A549 (cell line): ENCODE results near the gene MAGEB1. TPM values are rescaled to one million over a fixed set of nuclear protein-coding genes. Genes with fewer than 3 reads are reported as not detected.
A peak's percentile ranks its signal among the peaks of the same experiment; 100 is the strongest.

ENCODE experiments used
- ATAC-seq, 2 experiments: fragments of 200-7000 bp in 1 of 2; fragments of >200 bp in 1 of 2; cut with Nextera tagmentation in 1 of 2; cut with Tn5 transposase in 1 of 2; 3 replicates each; pipeline versions ENCODE4 v1.8.0 to v1.9.1; 2018 to 2020; ENCODE audit warnings: mild to moderate bottlenecking in 1 of 2, moderate library complexity in 1 of 2
- CTCF ChIA-PET: fragments of 300-600 bp; sonication (Branson Sonifier 250); formaldehyde crosslinking; extraction: SDS; loops from one replicate; lab custom pipeline; 2021; ENCODE audit warnings: antibody characterized with exemption, inconsistent platforms; lab: Yijun Ruan, JAX
- POLR2A ChIA-PET: fragments of 350-600 bp; formaldehyde crosslinking; extraction: SDS; loops from one replicate; lab custom pipeline; 2021; ENCODE audit warnings: antibody characterized with exemption, inconsistent platforms; lab: Yijun Ruan, JAX
- DNase-seq, 2 experiments: peaks; one replicate each; pipeline versions ENCODE4 v3.0.0 to v3.0.0-alpha.2; 2011 to 2016; ENCODE audit warnings: low read depth in 1 of 2, low spot score in 1 of 2
- FAIRE-seq: peaks from 2 replicates; lab custom pipeline; 2011; peaks lifted over from hg19 to GRCh38; lab: Jason Lieb, UNC
- H3K27ac ChIP-seq, 2 experiments: fragments of >200 bp; sonication (Bioruptor Twin); formaldehyde crosslinking; 3 replicates each; pipeline ENCODE4 v1.5.1; 2016 to 2017
- H3K4me1 ChIP-seq: fragments of >200 bp; sonication (Bioruptor Twin); formaldehyde crosslinking; 3 replicates; pipeline ENCODE4 v1.6.1; 2016
- H3K4me2 ChIP-seq: fragments of >200 bp; sonication (Bioruptor Twin); formaldehyde crosslinking; 3 replicates; pipeline ENCODE4 v1.6.1; 2016
- H3K4me3 ChIP-seq: fragments of >200 bp; sonication (Bioruptor Twin); formaldehyde crosslinking; 3 replicates; pipeline ENCODE4 v1.5.1; 2016
- H3K9me3 ChIP-seq: fragments of >200 bp; sonication (Bioruptor Twin); formaldehyde crosslinking; 3 replicates; pipeline ENCODE4 v1.6.1; 2016
- CBX8 ChIP-seq: fragments of 200-600 bp; sonication (generic); IDR thresholded peaks from 2 replicates; pipeline ENCODE4 v1.6.1; 2016
- CHD4 ChIP-seq: fragments of 200-600 bp; sonication (generic); IDR thresholded peaks from 2 replicates; pipeline ENCODE4 v1.6.1; 2016; ENCODE audit warnings: antibody characterized with exemption, mild to moderate bottlenecking, borderline replicate concordance
- EP300 ChIP-seq, 2 experiments: fragments of >200 bp; sonication (Bioruptor Twin); formaldehyde crosslinking; IDR thresholded peaks; 2 replicates in 1 of 2; 3 replicates in 1 of 2; pipeline ENCODE4 v1.6.1; 2016 to 2017
- FOSL2 ChIP-seq, 2 experiments: fragments of 450-650 bp in 1 of 2; fragments of >200 bp in 1 of 2; sonication (Bioruptor Twin) in 1 of 2; formaldehyde crosslinking; IDR thresholded peaks; 2 replicates each; pipeline versions ENCODE4 v1.5.0 to v1.6.1; 2016 to 2020; ENCODE audit warnings: mild to moderate bottlenecking in 1 of 2, moderate library complexity in 1 of 2
- FOXS1 ChIP-seq: fragments of 250-450 bp; sonication (Bioruptor Pico); IDR thresholded peaks from 2 replicates; pipeline ENCODE4 v1.5.0; 2020; ENCODE audit warnings: mild to moderate bottlenecking, moderate library complexity
- GATA3 ChIP-seq: IDR thresholded peaks from 2 replicates; pipeline ENCODE4 v1.6.1; 2012; ENCODE audit warnings: borderline replicate concordance
- HDAC2 ChIP-seq: fragments of 200-600 bp; sonication (generic); IDR thresholded peaks from 2 replicates; pipeline ENCODE4 v1.6.1; 2016
- HOXA7 ChIP-seq: fragments of 250-450 bp; sonication (Bioruptor Pico); IDR thresholded peaks from 2 replicates; pipeline ENCODE4 v1.5.0; 2020; ENCODE audit warnings: mild to moderate bottlenecking, moderate library complexity
- HOXB5 ChIP-seq: fragments of 250-450 bp; sonication (Bioruptor Pico); IDR thresholded peaks from 2 replicates; pipeline ENCODE4 v1.5.0; 2020; ENCODE audit warnings: mild to moderate bottlenecking, moderate library complexity
- JUN ChIP-seq, 2 experiments: fragments of >200 bp; sonication (Bioruptor Twin); formaldehyde crosslinking; IDR thresholded peaks; 2 replicates in 1 of 2; 3 replicates in 1 of 2; pipeline ENCODE4 v1.6.1; 2016 to 2017
- KDM5A ChIP-seq: fragments of 200-600 bp; sonication (generic); IDR thresholded peaks from 2 replicates; pipeline ENCODE4 v1.6.1; 2016; ENCODE audit warnings: antibody characterized with exemption, mild to moderate bottlenecking
- MAFK ChIP-seq: fragments of 450-650 bp; IDR thresholded peaks from 2 replicates; pipeline ENCODE4 v1.6.1; 2014; ENCODE audit not compliant: partially characterized antibody
- NPAS2 ChIP-seq: fragments of 250-450 bp; sonication (Bioruptor Pico); IDR thresholded peaks from 2 replicates; pipeline ENCODE4 v1.8.0; 2022; ENCODE audit warnings: mild to moderate bottlenecking, moderate library complexity, borderline replicate concordance
- POLR2AphosphoS2 ChIP-seq: conservative IDR thresholded peaks from 2 replicates; pipeline ENCODE4 v1.6.1; 2012; ENCODE audit warnings: low read length, improper control_type of control experiment, inconsistent platforms
- RAD21 ChIP-seq, 2 experiments: fragments of >200 bp in 1 of 2; sonication (Bioruptor Twin) in 1 of 2; formaldehyde crosslinking in 1 of 2; IDR thresholded peaks in 1 of 2; conservative IDR thresholded peaks in 1 of 2; 2 replicates in 1 of 2; 3 replicates in 1 of 2; pipeline ENCODE4 v1.6.1; 2012 to 2018; ENCODE audit warnings: inconsistent platforms in 1 of 2
- RARB ChIP-seq: fragments of 250-450 bp; sonication (Bioruptor Pico); IDR thresholded peaks from 2 replicates; pipeline ENCODE4 v1.8.0; 2021; ENCODE audit warnings: mild to moderate bottlenecking, moderate library complexity
- RCOR1 ChIP-seq: fragments of 150-350 bp; IDR thresholded peaks from 2 replicates; pipeline ENCODE4 v1.6.1; 2014; ENCODE audit warnings: antibody characterized with exemption, low read length, low read depth
- RNF2 ChIP-seq: fragments of 200-600 bp; sonication (generic); IDR thresholded peaks from 2 replicates; pipeline ENCODE4 v1.6.1; 2016; ENCODE audit warnings: low read depth, mild to moderate bottlenecking, antibody characterized with exemption, moderate library complexity, borderline replicate concordance
- SMC3 ChIP-seq: fragments of >200 bp; sonication (Bioruptor Twin); formaldehyde crosslinking; IDR thresholded peaks from 3 replicates; pipeline ENCODE4 v1.6.1; 2018; ENCODE audit warnings: inconsistent platforms
- TP53 ChIP-seq: fragments of 250-450 bp; sonication (Bioruptor Pico); IDR thresholded peaks from 2 replicates; pipeline ENCODE4 v1.5.0; 2021; ENCODE audit warnings: mild to moderate bottlenecking, moderate library complexity
- ZC3H11A ChIP-seq: fragments of 450-650 bp; IDR thresholded peaks from 2 replicates; pipeline ENCODE4 v1.6.1; 2014; ENCODE audit warnings: antibody characterized with exemption, mild to moderate bottlenecking
- WGBS: methylation state at CpG from one replicate; pipeline ENCODE4 v1.1.6; 2017; ENCODE audit errors: missing lambda C conversion rate; 5-methylcytosine and 5-hydroxymethylcytosine counted together
- polyA minus RNA-seq: library from RNA; depleted of rRNA, polyadenylated mRNA; stranded (reverse); fragments of >200 nt; gene quantifications from 2 replicates; pipeline ENCODE4 v1.2.3, GENCODE V29; 2011; rRNA and poly(A)+ RNA removed
- polyA plus RNA-seq, 4 experiments: library from polyadenylated mRNA; depleted of rRNA in 3 of 4; stranded (reverse); fragments of >200 nt; fragmentation: RNase III in 1 of 4; extraction: RNeasy Plus Mini Kit Qiagen cat#74134 plus additional on column Dnase treatment in 1 of 4; gene quantifications; 2 replicates in 3 of 4; 3 replicates in 1 of 4; pipeline ENCODE4 v1.2.3, GENCODE V29; 2011 to 2017
- TF ChIP-seq, protein P1 (sequence below): fragments of >200 bp; sonication (Bioruptor Twin); formaldehyde crosslinking; IDR thresholded peaks from 3 replicates; pipeline ENCODE4 v1.6.1; 2016
- TF ChIP-seq, protein P2 (sequence below): fragments of >200 bp; sonication (Bioruptor Twin); formaldehyde crosslinking; IDR thresholded peaks from 3 replicates; pipeline ENCODE4 v1.5.1; 2016
- TF ChIP-seq, protein P3 (sequence below): IDR thresholded peaks from 2 replicates; pipeline ENCODE4 v1.6.1; 2012
- TF ChIP-seq, protein P4 (sequence below): fragments of 150-350 bp; IDR thresholded peaks from 2 replicates; pipeline ENCODE4 v1.6.1; 2014; ENCODE audit warnings: low read depth, mild to moderate bottlenecking, low read length

Gene MAGEB1, protein sequence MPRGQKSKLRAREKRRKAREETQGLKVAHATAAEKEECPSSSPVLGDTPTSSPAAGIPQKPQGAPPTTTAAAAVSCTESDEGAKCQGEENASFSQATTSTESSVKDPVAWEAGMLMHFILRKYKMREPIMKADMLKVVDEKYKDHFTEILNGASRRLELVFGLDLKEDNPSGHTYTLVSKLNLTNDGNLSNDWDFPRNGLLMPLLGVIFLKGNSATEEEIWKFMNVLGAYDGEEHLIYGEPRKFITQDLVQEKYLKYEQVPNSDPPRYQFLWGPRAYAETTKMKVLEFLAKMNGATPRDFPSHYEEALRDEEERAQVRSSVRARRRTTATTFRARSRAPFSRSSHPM
- polyA plus RNA-seq (2011; rRNA removed) (not detected in 2 replicates), polyA plus RNA-seq (2017; fragmentation: RNase III; extraction: RNeasy Plus Mini Kit Qiagen cat#74134 plus additional on column Dnase treatment) (not detected in 3 replicates), polyA minus RNA-seq (not detected in 2 replicates)
- not detected in 2 replicates for polyA plus RNA-seq (2012; cell fraction: cytosol; rRNA removed)
- not detected in 2 replicates for polyA plus RNA-seq (2012; cell fraction: nucleus; rRNA removed)

DNA sequence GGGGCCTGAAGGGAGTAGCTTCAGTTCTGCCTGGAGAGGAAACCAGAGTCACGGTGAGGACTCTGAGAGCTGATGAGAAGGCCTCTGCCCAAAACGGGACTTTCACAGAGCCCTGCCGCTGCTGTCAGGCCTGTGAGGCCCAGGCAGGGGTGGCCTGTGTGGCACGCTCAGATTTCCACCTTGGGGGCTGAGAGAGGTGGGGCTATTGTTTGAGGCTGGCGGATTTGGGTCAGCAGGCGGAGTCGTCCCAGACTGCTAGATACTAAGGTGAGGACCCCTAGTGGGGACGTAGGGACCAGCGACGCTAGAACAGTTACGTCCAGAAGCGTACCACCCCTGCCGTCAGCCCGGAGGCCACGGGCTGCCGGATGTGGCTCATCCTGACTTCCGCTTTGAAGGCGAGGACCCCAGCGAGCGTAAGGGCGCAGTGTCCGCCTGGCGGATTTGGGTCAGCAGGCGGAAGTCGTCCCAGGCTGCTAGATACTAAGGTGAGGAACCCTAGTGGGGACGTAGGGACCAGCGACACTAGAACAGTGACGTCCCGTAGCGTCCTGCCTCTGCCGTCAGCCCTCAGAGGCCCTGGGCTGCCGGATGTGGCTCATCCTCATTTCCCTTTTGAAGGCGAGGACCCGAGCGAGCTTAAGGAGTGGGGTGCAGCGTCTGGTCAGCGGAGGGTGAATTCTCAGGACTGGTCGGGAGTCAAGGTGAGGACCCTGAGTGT lies at the start of gene MAGEB1:
Gene MAGEB1 (plus strand): TSS at position 378 of the 721 bp plus-strand sequence. CDS start 3,348 bp downstream, outside the sequence.
- POLR2A ChIA-PET = no interaction called here
- Histone ChIP-seq H3K4me3 (no peak within 1 kb of the TSS), H3K4me2 (no peak within 1 kb of the TSS), H3K9me3 (no peaks in the 10 kb centered on the region), H3K27ac (no peak within 1 kb of the TSS), H3K4me1 (no peaks in the 10 kb centered on the region)
- no peak for FAIRE-seq
- DNase-seq = no peak
- 74% methylated on average over 23 of the region's 38 CpGs for WGBS
- TF ChIP-seq JUN (IDR thresholded peaks at IDR 0.05) (no peak), SMC3 (no peak), EP300 (IDR thresholded peaks at IDR 0.05) (no peak), KDM5A (no peak), FOXS1 (no peak), TP53 (CRISPR knock-in tag) (no peak), NPAS2 (CRISPR knock-in tag) (no peak), HOXB5 (no peak), FOSL2 (IDR thresholded peaks at IDR 0.05) (no peak), FOSL2 (CRISPR knock-in tag; IDR thresholded peaks at IDR 0.05) (no peak)
- TF ChIP-seq, protein P1, sequence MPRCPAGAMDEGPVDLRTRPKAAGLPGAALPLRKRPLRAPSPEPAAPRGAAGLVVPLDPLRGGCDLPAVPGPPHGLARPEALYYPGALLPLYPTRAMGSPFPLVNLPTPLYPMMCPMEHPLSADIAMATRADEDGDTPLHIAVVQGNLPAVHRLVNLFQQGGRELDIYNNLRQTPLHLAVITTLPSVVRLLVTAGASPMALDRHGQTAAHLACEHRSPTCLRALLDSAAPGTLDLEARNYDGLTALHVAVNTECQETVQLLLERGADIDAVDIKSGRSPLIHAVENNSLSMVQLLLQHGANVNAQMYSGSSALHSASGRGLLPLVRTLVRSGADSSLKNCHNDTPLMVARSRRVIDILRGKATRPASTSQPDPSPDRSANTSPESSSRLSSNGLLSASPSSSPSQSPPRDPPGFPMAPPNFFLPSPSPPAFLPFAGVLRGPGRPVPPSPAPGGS = no peak
- peak in 1 of 2 experiments; percentile 56; a peak in 3 of 6 replicates for ATAC-seq
- CTCF ChIA-PET = no interaction called here

DNA sequence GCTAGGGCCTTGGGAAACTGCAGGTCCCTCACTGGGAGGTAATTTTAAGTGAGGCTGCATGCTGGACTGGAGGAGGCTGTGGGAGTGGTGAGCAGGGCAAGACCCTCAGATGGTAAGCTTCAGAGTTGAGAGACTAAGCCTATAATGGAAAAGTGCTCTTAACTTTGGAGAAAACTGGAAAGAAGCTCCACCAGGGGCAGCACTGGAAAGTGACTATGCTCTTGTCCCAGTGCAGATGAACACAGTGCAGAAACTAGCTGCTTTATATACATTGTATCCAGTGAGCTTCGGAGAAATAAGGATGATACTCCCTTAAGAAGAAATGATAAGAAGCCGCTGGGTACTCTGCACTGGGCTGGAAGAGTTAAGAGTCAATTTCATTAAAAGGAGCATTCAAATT lies 34.8 kb upstream of the MAGEB1 start:
- no peak overlapping the region for H3K4me2 ChIP-seq
- no peaks in the 10 kb centered on the region for H3K9me3 ChIP-seq
- 57% methylated on average over 2 of the region's 2 CpGs for WGBS
- CTCF ChIA-PET = interaction anchor here (0.7 kb wide), 1 partner anchor 1099 kb away, joined by 3 read pairs; no protein-coding TSS in a partner anchor
- ATAC-seq (peak in 1 of 2 experiments; percentile 55; a peak in 2 of 6 replicates), DNase-seq (no peak), FAIRE-seq (no peak)
- POLR2A ChIA-PET = no interaction called here
- H3K4me1 ChIP-seq = no peaks in the 10 kb centered on the region
- no peak overlapping the region for H3K4me3 ChIP-seq
- H3K27ac ChIP-seq = no peak overlapping the region
- TF ChIP-seq POLR2AphosphoS2 = no peak
- TF ChIP-seq RCOR1 = no peak
- no peak for TF ChIP-seq NPAS2 (CRISPR knock-in tag)
- no peak for TF ChIP-seq MAFK
- TF ChIP-seq, protein P2, sequence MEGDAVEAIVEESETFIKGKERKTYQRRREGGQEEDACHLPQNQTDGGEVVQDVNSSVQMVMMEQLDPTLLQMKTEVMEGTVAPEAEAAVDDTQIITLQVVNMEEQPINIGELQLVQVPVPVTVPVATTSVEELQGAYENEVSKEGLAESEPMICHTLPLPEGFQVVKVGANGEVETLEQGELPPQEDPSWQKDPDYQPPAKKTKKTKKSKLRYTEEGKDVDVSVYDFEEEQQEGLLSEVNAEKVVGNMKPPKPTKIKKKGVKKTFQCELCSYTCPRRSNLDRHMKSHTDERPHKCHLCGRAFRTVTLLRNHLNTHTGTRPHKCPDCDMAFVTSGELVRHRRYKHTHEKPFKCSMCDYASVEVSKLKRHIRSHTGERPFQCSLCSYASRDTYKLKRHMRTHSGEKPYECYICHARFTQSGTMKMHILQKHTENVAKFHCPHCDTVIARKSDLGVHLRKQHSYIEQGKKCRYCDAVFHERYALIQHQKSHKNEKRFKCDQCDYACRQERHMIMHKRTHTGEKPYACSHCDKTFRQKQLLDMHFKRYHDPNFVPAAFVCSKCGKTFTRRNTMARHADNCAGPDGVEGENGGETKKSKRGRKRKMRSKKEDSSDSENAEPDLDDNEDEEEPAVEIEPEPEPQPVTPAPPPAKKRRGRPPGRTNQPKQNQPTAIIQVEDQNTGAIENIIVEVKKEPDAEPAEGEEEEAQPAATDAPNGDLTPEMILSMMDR = no peak
- no peak for TF ChIP-seq RAD21 (conservative IDR thresholded peaks at IDR 0.05 in 1 of 2, IDR thresholded peaks at IDR 0.05 in 1 of 2)
- TF ChIP-seq JUN (IDR thresholded peaks at IDR 0.05) = no peak
- TF ChIP-seq GATA3 = no peak
- no peak for TF ChIP-seq RARB
- TF ChIP-seq ZC3H11A = no peak
- no peak for TF ChIP-seq HOXA7 (CRISPR knock-in tag)
- TF ChIP-seq RNF2 = no peak
- no peak for TF ChIP-seq EP300 (IDR thresholded peaks at IDR 0.05)
- no peak for TF ChIP-seq HDAC2
- TF ChIP-seq CHD4 = no peak
- TF ChIP-seq, protein P3, sequence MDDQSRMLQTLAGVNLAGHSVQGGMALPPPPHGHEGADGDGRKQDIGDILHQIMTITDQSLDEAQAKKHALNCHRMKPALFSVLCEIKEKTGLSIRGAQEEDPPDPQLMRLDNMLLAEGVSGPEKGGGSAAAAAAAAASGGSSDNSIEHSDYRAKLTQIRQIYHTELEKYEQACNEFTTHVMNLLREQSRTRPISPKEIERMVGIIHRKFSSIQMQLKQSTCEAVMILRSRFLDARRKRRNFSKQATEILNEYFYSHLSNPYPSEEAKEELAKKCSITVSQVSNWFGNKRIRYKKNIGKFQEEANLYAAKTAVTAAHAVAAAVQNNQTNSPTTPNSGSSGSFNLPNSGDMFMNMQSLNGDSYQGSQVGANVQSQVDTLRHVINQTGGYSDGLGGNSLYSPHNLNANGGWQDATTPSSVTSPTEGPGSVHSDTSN = no peak
- no peak for TF ChIP-seq CBX8
- TF ChIP-seq, protein P4, sequence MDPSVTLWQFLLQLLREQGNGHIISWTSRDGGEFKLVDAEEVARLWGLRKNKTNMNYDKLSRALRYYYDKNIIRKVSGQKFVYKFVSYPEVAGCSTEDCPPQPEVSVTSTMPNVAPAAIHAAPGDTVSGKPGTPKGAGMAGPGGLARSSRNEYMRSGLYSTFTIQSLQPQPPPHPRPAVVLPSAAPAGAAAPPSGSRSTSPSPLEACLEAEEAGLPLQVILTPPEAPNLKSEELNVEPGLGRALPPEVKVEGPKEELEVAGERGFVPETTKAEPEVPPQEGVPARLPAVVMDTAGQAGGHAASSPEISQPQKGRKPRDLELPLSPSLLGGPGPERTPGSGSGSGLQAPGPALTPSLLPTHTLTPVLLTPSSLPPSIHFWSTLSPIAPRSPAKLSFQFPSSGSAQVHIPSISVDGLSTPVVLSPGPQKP = no peak
- TF ChIP-seq, all 56 proteins: peak for 0
